ENCODE data around the gene TMEM89.

The TMEM89 gene

GRCh38 chr3:48641396-48641795, 19.8 kb upstream of the TMEM89 start:
- DNase-seq: no peak

GRCh38 chr3:48639944-48640606, 18.5 kb upstream of the TMEM89 start:
- no peak for DNase-seq

- DNase-seq: no peak
These were observed 15.7 kb upstream of the TMEM89 start for GRCh38 chr3:48637305-48637704.

DNA sequence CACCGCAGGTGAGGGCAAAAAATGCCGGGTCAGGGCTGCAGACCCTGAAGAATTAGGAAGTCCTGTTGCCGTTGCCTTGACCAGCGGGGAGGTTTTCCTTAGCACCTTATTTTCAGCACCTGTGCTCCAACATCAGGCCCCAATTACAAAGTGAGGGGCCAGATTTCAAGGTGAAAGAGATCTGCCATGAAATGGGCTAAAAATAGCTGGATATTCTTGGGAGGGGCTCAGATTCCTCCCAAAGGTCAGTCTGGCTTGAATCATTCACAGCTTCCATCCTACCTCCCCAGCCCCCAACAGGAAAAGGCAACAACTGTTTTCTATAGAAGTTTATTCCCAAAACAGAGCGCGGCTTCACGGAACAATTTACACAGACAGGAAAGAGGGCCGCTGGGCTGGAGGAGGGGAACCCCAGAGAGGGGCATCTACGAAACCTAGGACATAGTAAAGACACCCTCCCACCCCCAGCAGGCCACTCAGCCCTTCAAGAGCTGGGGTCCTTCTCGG, 14.6 kb upstream of the TMEM89 start:
- no peak for DNase-seq

GRCh38 chr3:48635222-48636021, 13.9 kb upstream of the TMEM89 start, which contains the start of gene SLC26A6:
Gene SLC26A6 (minus strand): TSS chr3:48635461. CDS start chr3:48635393, 68 bp downstream.
- peak; percentile 82 to 90 (median 85) for DNase-seq

- DNase-seq: peak in 2 of 4 experiments; percentile 11 to 17
These were observed 13.2 kb upstream of the TMEM89 start for GRCh38 chr3:48634661-48635221.

- no peak for DNase-seq
These were observed 12.2 kb upstream of the TMEM89 start for GRCh38 chr3:48633743-48634142.

DNA sequence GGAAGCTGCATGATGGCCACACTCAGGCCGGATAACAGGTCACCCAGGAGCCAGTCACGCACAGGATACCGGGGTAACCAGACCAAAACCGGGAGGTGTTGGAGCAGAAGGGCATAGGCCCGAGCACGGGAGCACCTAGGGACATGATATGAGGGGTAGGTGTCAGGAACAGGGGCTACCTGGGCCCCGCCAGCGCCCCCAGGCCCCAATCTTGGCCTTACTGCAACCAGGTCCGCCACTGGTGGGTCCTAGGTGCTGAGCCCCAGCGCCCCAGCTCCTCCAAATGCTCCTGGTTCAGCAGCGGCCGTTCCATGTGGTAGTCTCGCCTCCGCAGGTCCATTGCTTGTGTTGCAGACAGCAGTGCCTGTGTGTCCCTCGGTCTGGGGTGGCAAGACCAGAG, 11.7 kb upstream of the TMEM89 start:
- DNase-seq: no peak

DNA sequence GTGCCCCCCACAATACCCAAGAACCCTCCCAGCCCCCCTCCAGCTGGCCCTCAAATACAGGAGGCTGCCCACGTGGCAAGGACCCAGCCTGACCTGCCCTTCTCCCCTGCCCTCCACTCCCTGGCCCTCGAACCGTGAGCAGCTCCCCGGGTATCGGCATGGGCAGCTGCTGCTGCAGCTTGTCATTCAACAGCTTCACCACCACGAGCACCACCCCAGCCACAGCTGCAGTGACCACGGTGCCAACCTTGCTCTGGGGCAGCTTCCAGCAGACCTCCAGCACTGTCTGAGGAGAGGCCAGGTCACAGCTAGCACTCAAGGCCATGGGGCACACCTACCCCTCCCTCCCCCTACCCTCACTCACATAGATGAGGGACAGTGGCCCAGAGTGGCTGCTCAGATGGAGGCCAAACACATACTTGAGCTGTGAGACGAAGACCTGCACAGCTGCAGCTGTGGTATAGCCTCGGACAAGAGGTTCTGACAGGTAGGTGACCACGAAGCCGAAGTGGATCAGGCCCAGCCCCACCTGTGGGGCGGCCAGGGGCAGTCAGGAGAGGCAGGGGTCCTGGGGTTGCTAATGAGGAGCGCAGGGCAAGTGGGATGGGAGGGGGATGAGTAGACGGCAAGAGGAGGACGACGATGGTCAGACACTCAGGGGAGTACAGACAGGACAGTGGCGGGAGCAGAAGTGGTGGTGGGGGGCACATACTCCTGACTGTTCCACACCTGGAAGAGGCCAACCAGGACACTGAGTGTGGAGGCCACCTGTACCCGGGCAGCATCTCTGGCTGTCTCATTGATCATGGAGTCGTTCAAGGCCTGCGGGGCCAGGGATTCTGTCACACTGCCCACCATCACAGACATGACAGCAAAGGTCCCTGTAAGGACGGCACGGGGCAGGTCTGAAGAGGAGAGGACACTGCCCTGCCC, 10.2 kb upstream of the TMEM89 start:
- DNase-seq: no peak

- no peak for DNase-seq
These were observed 9.3 kb upstream of the TMEM89 start for GRCh38 chr3:48630833-48631232.

- DNase-seq: no peak
These were observed 8.8 kb upstream of the TMEM89 start for GRCh38 chr3:48630407-48630806.

GRCh38 chr3:48629894-48630293, 8.3 kb upstream of the TMEM89 start:
- DNase-seq: no peak

- DNase-seq: no peak
These were observed 6.9 kb upstream of the TMEM89 start for GRCh38 chr3:48628277-48629017.

DNA sequence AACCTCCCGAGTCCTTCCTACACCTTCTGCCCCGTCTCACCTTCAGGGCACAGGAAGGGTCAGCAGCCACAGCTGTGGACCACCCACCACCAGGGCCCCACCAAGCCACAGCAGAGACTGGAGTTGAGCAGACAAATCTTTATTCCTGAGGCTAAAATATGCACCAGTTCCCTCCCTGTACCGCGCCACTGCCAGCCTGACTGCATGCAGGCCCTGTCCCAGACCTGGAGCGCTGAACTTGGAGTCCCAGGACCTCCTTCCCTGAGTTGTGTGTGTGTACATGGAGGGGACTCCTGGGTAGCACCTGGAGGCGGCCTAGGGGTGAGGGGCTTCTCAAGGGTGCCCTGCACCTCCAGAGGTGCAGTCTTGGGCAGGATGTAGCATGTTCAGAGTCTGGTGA, 4.0 kb upstream of the TMEM89 start:
- DNase-seq: no peak

DNA sequence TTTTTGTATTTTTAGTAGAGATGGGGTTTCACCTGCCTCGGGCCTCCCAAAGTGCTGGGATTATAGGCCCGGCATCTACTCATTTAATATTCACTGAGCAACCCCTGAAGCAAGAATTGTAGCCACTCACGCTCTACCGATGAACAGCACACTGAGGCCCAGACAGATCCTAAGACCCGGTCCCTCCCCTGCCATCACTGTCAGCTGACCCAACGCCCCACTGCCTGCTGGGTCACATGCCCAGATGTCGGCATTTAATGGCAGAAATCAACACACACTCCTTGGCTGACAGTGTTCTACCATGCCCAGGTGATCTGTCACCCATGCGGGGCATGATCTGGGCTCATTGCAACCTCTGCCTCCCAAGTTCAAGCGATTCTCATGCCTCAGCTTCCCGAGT, 3.2 kb upstream of the TMEM89 start:
- no peak for DNase-seq

DNA sequence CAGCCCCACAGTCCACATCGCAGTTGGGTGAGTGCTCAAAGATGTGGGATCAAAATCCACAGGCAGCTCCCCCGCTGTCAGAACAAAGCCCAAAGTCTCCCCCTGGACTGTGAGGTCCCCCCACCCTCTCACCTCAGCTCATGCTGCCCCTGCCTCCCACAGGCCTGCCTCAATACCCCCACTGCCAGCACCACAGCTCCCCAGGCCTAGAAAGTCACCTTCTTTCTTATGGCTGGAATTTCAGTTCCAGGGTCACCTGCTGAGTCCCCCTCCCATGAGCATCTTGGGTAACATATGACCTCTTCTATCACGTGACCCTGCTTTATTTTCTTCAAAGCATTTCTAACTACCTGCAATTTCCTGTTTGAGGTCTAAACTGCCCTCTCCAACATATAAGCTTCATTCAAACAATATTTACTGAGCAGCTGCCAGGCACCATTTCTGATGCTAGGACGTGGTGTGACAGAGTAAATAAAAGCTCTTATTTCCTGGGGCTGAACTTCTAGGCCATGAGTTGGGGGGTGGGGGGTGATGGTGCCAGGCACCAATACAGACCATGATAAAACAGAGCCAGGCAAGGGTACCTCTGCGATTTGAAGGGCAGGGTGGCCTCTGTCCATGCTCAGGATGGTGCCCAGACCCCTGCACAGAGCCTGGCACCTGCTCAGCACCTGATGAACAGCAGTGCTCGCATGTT, 2.4 kb upstream of the TMEM89 start:
- no peak for DNase-seq

- no peak for DNase-seq
These were observed 1.7 kb downstream of the TMEM89 start for GRCh38 chr3:48619541-48620524.

- DNase-seq: no peak
These were observed 4.0 kb downstream of the TMEM89 start for GRCh38 chr3:48617559-48617958.

DNA sequence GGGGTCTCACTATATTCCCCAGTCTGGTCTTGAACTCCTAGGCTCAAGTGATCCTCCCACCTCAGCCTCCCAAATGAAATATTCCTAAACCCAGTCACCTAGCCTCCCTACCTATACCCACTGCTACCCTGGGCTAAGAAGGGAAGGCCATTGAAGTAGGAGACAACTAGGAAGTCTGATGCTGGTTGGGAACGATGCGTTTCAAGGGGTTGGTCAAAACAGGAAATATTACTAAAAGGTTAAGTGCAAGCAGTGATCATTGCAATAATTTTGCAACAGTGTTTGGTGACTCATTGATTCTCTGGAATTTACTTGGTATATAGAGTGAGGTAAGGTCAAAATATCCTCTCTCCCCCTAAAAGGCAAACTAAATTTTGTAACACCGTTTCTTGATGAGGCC, 7.5 kb downstream of the TMEM89 start:
- no peak for DNase-seq

- no peak for DNase-seq
These were observed 9.3 kb downstream of the TMEM89 start for GRCh38 chr3:48612309-48612708.
